Mucosa of descending colon (tissue), 3 donors: ENCODE data around the gene HLA-F. TPM values are rescaled to one million over a fixed set of nuclear protein-coding genes. Genes with fewer than 3 reads are reported as not detected.

Experiments used
- ATAC-seq: fragments of 200-7000 bp; cut with Tn5 transposase; one replicate; pipeline ENCODE4 v1.9.1; 2020; ENCODE audit warnings: mild to moderate bottlenecking, moderate library complexity
- DNase-seq, 3 donors: peaks; one replicate each; pipeline ENCODE4 v3.0.0-alpha.2; 2020
- H3K36me3 ChIP-seq: fragments of 200-600 bp; one replicate; pipeline ENCODE4 v1.8.0; 2021; ENCODE audit warnings: low read depth, mild to moderate bottlenecking
- H3K4me1 ChIP-seq: fragments of 200-600 bp; one replicate; pipeline ENCODE4 v1.8.0; 2021; ENCODE audit warnings: low read depth, mild to moderate bottlenecking
- H3K4me3 ChIP-seq: fragments of 200-600 bp; one replicate; pipeline ENCODE4 v1.8.0; 2021; ENCODE audit warnings: mild to moderate bottlenecking
- H3K9me3 ChIP-seq: fragments of 200-600 bp; one replicate; pipeline ENCODE4 v1.8.0; 2021; ENCODE audit warnings: mild to moderate bottlenecking
- CTCF ChIP-seq: fragments of 200-600 bp; IDR thresholded peaks from one replicate; pipeline ENCODE4 v1.8.0; 2022; ENCODE audit warnings: antibody characterized with exemption, mild to moderate bottlenecking
- intact Hi-C, 2 donors: fragments of 100-400 bp; cut with DNase I in 1 of 2; cut with micrococcal nuclease in 1 of 2; formaldehyde crosslinking; loops; one replicate each; pipeline versions ENCODE4 v1.11.0 to v1.11.1; 2022; cut with DNase I, micrococcal nuclease
- total RNA-seq, 3 donors: library from RNA; stranded (reverse); fragmentation: NEBNext Ultra II Directional in 2 of 3; extraction: Animal tissue kit (Norgen Biotek cat#: 25700) in 2 of 3; gene quantifications; one replicate each; pipeline versions ENCODE4 v1.2.1 to v1.2.4, GENCODE V29; 2021 to 2023
- donor health status: DM: no; HTN: no; CAD: no; lungs with moderate emphysema.
- donor health status: DM: no; HTN: no; CAD: no.
- donor health status: DM: no; HTN: yes; CAD: no.

HLA-F gene
- total RNA-seq, 3 donors from 2014 or later: 151 to 416 (median 198) TPM

GRCh38 chr6:29770306-29770705 lies 47.1 kb downstream of the HLA-F start:
- no peak for ATAC-seq

GRCh38 chr6:29776684-29777083 lies 53.5 kb downstream of the HLA-F start:
- H3K4me3 ChIP-seq: no peak overlapping the region
- intact Hi-C loops: no loop called here
- H3K36me3 ChIP-seq: no peaks in the 10 kb centered on the region
- no peaks in the 10 kb centered on the region for H3K4me1 ChIP-seq
- H3K9me3 ChIP-seq: no peaks in the 10 kb centered on the region
- no peak for TF ChIP-seq CTCF
- ATAC-seq (no peak), DNase-seq (no peak)

More at GRCh38 chr6:29770306-29770705, 47.1 kb downstream of the HLA-F start:
- no peak overlapping the region for H3K4me3 ChIP-seq
- no peaks in the 10 kb centered on the region for H3K9me3 ChIP-seq
- no peak for DNase-seq
- no peaks in the 10 kb centered on the region for H3K4me1 ChIP-seq
- intact Hi-C loops: no loop called here
- no peaks in the 10 kb centered on the region for H3K36me3 ChIP-seq
- no peak for TF ChIP-seq CTCF

Other genes with a start within 250 kb of the HLA-F start
- 1 to 10 TPM in 1 of 3 donors, not detected in 2; 1.0 TPM for gene MAS1L, start 235.5 kb upstream of the HLA-F start, total RNA-seq
- gene UBD, start 163.7 kb upstream of the HLA-F start, total RNA-seq: 10 to 100 TPM in 1 of 3 donors, 1 to 10 TPM in 1, not detected in 1; 4.2 to 11.7 TPM
- not detected for gene OR2H2, start 138.3 kb upstream of the HLA-F start, total RNA-seq
- 10 to 100 TPM; 12.2 to 62.5 (median 21.8) TPM for gene GABBR1, start 90.3 kb upstream of the HLA-F start, total RNA-seq
- gene MOG, start 66.3 kb upstream of the HLA-F start, total RNA-seq: not detected
- gene ZFP57, start 42.3 kb upstream of the HLA-F start, total RNA-seq: not detected
- gene HLA-G, start 104.4 kb downstream of the HLA-F start, total RNA-seq: 1 to 10 TPM; 1.5 to 1.9 (median 1.9) TPM
- 1,000 to 10,000 TPM in 2 of 3 donors, 100 to 1,000 TPM in 1; 833 to 1,988 (median 1,901) TPM for gene HLA-A, start 219.1 kb downstream of the HLA-F start, total RNA-seq